CD4-positive, alpha-beta memory T cell (primary cell): ENCODE measurements around the gene ATP2B2. TPM values are rescaled to one million over a fixed set of nuclear protein-coding genes. Genes with fewer than 3 reads are reported as not detected.

Experiments used
- CTCF ChIA-PET: fragments of 350-600 bp; sonication (Branson Sonifier 250); formaldehyde crosslinking; loops from one replicate; lab custom pipeline; 2021; ENCODE audit warnings: inconsistent platforms; ENCODE audit not compliant: partially characterized antibody; lab: Charles Lee
- POLR2A ChIA-PET: fragments of 350-600 bp; sonication (Branson Sonifier 250); formaldehyde crosslinking; loops from one replicate; lab custom pipeline; 2021; ENCODE audit not compliant: partially characterized antibody; lab: Charles Lee
- DNase-seq, 5 donors: peaks; one replicate each; pipeline versions ENCODE4 v3.0.0 to v3.0.0-alpha.2; 2020 to 2022; ENCODE audit warnings: mixed read lengths in 1 of 5
- H3K27ac ChIP-seq: one replicate; pipeline ENCODE4 v1.7.0; 2013; ENCODE audit warnings: low read depth, low read length
- H3K27me3 ChIP-seq: 2 replicates; pipeline ENCODE4 v1.7.0; 2013; ENCODE audit warnings: mild to moderate bottlenecking, low read length, moderate library complexity; ENCODE audit not compliant: insufficient read depth
- H3K36me3 ChIP-seq: 2 replicates; pipeline ENCODE4 v1.7.0; 2013; ENCODE audit warnings: mild to moderate bottlenecking, low read length, moderate library complexity; ENCODE audit not compliant: insufficient read depth
- H3K4me1 ChIP-seq: 2 replicates; pipeline ENCODE4 v1.7.0; 2013; ENCODE audit warnings: mild to moderate bottlenecking, low read length, moderate library complexity; ENCODE audit not compliant: insufficient read depth
- H3K4me3 ChIP-seq, 2 donors: one replicate each; pipeline ENCODE4 v1.7.0; 2013; ENCODE audit warnings: low read length in 2 of 2, mild to moderate bottlenecking in 1 of 2
- H3K9me3 ChIP-seq, 2 donors: one replicate each; pipeline ENCODE4 v1.7.0; 2013; ENCODE audit warnings: low read length in 2 of 2, control low read depth in 1 of 2; ENCODE audit not compliant: control insufficient read depth in 1 of 2
- H3K27ac Mint-ChIP-seq, 7 donors: one replicate each; pipeline ENCODE4 v1.8.0; 2020 to 2021; ENCODE audit warnings: mixed read lengths in 7 of 7, mild to moderate bottlenecking in 6 of 7, inconsistent platforms in 3 of 7, moderate library complexity in 3 of 7
- H3K27me3 Mint-ChIP-seq, 2 donors: one replicate each; pipeline ENCODE4 v1.8.0; 2020 to 2021; ENCODE audit warnings: mixed read lengths in 2 of 2
- H3K36me3 Mint-ChIP-seq, 2 donors: one replicate each; pipeline ENCODE4 v1.8.0; 2020 to 2021; ENCODE audit warnings: mixed read lengths in 2 of 2, inconsistent platforms in 1 of 2, mild to moderate bottlenecking in 1 of 2
- H3K4me1 Mint-ChIP-seq, 4 donors: one replicate each; pipeline ENCODE4 v1.8.0; 2020 to 2021; ENCODE audit warnings: mixed read lengths in 4 of 4, mild to moderate bottlenecking in 1 of 4
- H3K4me3 Mint-ChIP-seq, 8 donors: one replicate each; pipeline ENCODE4 v1.8.0; 2020 to 2021; ENCODE audit warnings: mixed read lengths in 8 of 8, mild to moderate bottlenecking in 7 of 8, moderate library complexity in 6 of 8, inconsistent platforms in 3 of 8
- H3K9me3 Mint-ChIP-seq, 8 donors: one replicate each; pipeline ENCODE4 v1.8.0; 2020 to 2021; ENCODE audit warnings: mixed read lengths in 8 of 8, mild to moderate bottlenecking in 5 of 8, inconsistent platforms in 3 of 8, moderate library complexity in 1 of 8
- intact Hi-C: fragments of 100-400 bp; cut with micrococcal nuclease; formaldehyde crosslinking; loops from one replicate; pipeline ENCODE4 v1.15.1; 2023
- polyA plus RNA-seq, 2 donors: library from polyadenylated mRNA; unstranded; fragments of 300-500 nt; fragmentation: Illumina TruSeq; gene quantifications; one replicate each; pipeline ENCODE4 v1.2.3, GENCODE V29; 2021
- total RNA-seq, 2 experiments: library from RNA; stranded (reverse); gene quantifications; one replicate each; pipeline ENCODE4 v1.2.3, GENCODE V29; 2021

The ATP2B2 gene
- total RNA-seq = not detected
- not detected for polyA plus RNA-seq

GRCh38 chr3:10505050-10505790, at the start of gene ATP2B2:
ATP2B2 (minus strand) TSS chr3:10505586; CDS start chr3:10449543, 56,043 bp downstream.
- peaks cover 14 to 16% of the 10 kb centered on the region in 2 donors for H3K27me3 Mint-ChIP-seq
- H3K4me1 Mint-ChIP-seq = peaks cover 0 to 2% (median under 1%) of the 10 kb centered on the region in 4 donors
- no peaks in the 10 kb centered on the region for H3K9me3 ChIP-seq
- peaks cover 5% of the 10 kb centered on the region for H3K4me1 ChIP-seq
- ChIA-PET CTCF (no interaction called here), POLR2A (no interaction called here)
- no peak within 1 kb of the TSS for H3K4me3 ChIP-seq
- intact Hi-C loops = no loop called here
- no peaks in the 10 kb centered on the region for H3K9me3 Mint-ChIP-seq
- H3K27ac ChIP-seq = no peak within 1 kb of the TSS
- peaks cover 6% of the 10 kb centered on the region for H3K27me3 ChIP-seq
- peak within 1 kb of the TSS; percentile 35 to 75 (median 56) for H3K4me3 Mint-ChIP-seq
- peak in 1 of 5 donors; percentile 6 for DNase-seq
- H3K36me3 Mint-ChIP-seq = no peaks in the 10 kb centered on the region
- H3K36me3 ChIP-seq = no peaks in the 10 kb centered on the region
- peak within 1 kb of the TSS in 1 of 7 donors; percentile 37 for H3K27ac Mint-ChIP-seq

- H3K27ac ChIP-seq = no peak overlapping the region
- H3K4me1 Mint-ChIP-seq = peaks cover 21 to 25% (median 24%) of the 10 kb centered on the region in 4 donors
- POLR2A ChIA-PET = no interaction called here
- no peak overlapping the region for H3K4me3 Mint-ChIP-seq
- CTCF ChIA-PET = interaction anchor here (1.6 kb wide), 1 partner anchor 14 kb away, joined by 4 read pairs; no protein-coding TSS in a partner anchor
- no peaks in the 10 kb centered on the region for H3K9me3 Mint-ChIP-seq
- H3K36me3 Mint-ChIP-seq = peaks cover 0 to 3% of the 10 kb centered on the region in 2 donors
- DNase-seq = no peak
- peaks cover 28% of the 10 kb centered on the region for H3K4me1 ChIP-seq
- peak overlapping the region in 2 of 7 donors; percentile 65 to 78 for H3K27ac Mint-ChIP-seq
- intact Hi-C loops = no loop called here
- no peaks in the 10 kb centered on the region for H3K27me3 Mint-ChIP-seq
- H3K9me3 ChIP-seq = no peaks in the 10 kb centered on the region
- H3K36me3 ChIP-seq = no peaks in the 10 kb centered on the region
- no peak overlapping the region for H3K4me3 ChIP-seq
- H3K27me3 ChIP-seq = no peaks in the 10 kb centered on the region
Observed at GRCh38 chr3:10554746-10555145, 49.4 kb upstream of the ATP2B2 start.

- ChIA-PET POLR2A (no interaction called here), CTCF (interaction anchor here (1.6 kb wide), 1 partner anchor 14 kb away, joined by 4 read pairs; no protein-coding TSS in a partner anchor)
- H3K36me3 Mint-ChIP-seq = peaks cover 0 to 3% of the 10 kb centered on the region in 2 donors
- Histone ChIP-seq H3K36me3 (no peaks in the 10 kb centered on the region), H3K4me1 (peaks cover 28% of the 10 kb centered on the region), H3K9me3 (no peaks in the 10 kb centered on the region), H3K4me3 (no peak overlapping the region), H3K27me3 (no peaks in the 10 kb centered on the region), H3K27ac (no peak overlapping the region)
- no peaks in the 10 kb centered on the region for H3K9me3 Mint-ChIP-seq
- peak overlapping the region in 4 of 7 donors; percentile 29 to 78 (median 65) for H3K27ac Mint-ChIP-seq
- no peaks in the 10 kb centered on the region for H3K27me3 Mint-ChIP-seq
- intact Hi-C loops = no loop called here
- no peak for DNase-seq
- peaks cover 21 to 25% (median 24%) of the 10 kb centered on the region in 4 donors for H3K4me1 Mint-ChIP-seq
- H3K4me3 Mint-ChIP-seq = no peak overlapping the region
Observed at GRCh38 chr3:10554236-10554611, 48.8 kb upstream of the ATP2B2 start.

GRCh38 chr3:10553591-10554235, 48.3 kb upstream of the ATP2B2 start:
- no peak overlapping the region for H3K4me3 ChIP-seq
- CTCF ChIA-PET = interaction anchor here (1.5 to 1.6 kb wide), 2 partner anchors 15 to 136 kb away, joined by 4 read pairs; no protein-coding TSS in a partner anchor

GRCh38 chr3:10552631-10552943, 47.2 kb upstream of the ATP2B2 start:
- Histone ChIP-seq H3K27ac (peak overlapping the region; percentile 49), H3K27me3 (no peaks in the 10 kb centered on the region), H3K4me1 (peaks cover 28% of the 10 kb centered on the region), H3K4me3 (no peak overlapping the region), H3K36me3 (no peaks in the 10 kb centered on the region), H3K9me3 (no peaks in the 10 kb centered on the region)
- H3K4me1 Mint-ChIP-seq = peaks cover 21 to 29% (median 25%) of the 10 kb centered on the region in 4 donors
- H3K36me3 Mint-ChIP-seq = peaks cover 0 to under 1% of the 10 kb centered on the region in 2 donors
- H3K27me3 Mint-ChIP-seq = peaks cover 0 to 3% of the 10 kb centered on the region in 2 donors
- H3K4me3 Mint-ChIP-seq = peak overlapping the region; percentile 60 to 85 (median 77)
- POLR2A ChIA-PET = interaction anchor here (0.8 kb wide), 1 partner anchor 231 kb away, joined by 4 read pairs; the partner anchor contains the start of gene SEC13
- H3K9me3 Mint-ChIP-seq = no peaks in the 10 kb centered on the region
- intact Hi-C loops = no loop called here
- peak in 2 of 5 donors; percentile 6 to 7 for DNase-seq
- peak overlapping the region; percentile 59 to 96 (median 83) for H3K27ac Mint-ChIP-seq
- CTCF ChIA-PET = interaction anchor here (0.7 to 1.5 kb wide), 2 partner anchors 35 to 134 kb away, joined by 3 to 4 read pairs; no protein-coding TSS in a partner anchor

More at GRCh38 chr3:10553591-10554235, 48.3 kb upstream of the ATP2B2 start:
- Histone ChIP-seq H3K36me3 (no peaks in the 10 kb centered on the region), H3K4me1 (peaks cover 28% of the 10 kb centered on the region), H3K27me3 (no peaks in the 10 kb centered on the region), H3K27ac (no peak overlapping the region), H3K9me3 (no peaks in the 10 kb centered on the region)
- H3K4me3 Mint-ChIP-seq = no peak overlapping the region
- H3K9me3 Mint-ChIP-seq = no peaks in the 10 kb centered on the region
- H3K27me3 Mint-ChIP-seq = no peaks in the 10 kb centered on the region
- H3K27ac Mint-ChIP-seq = peak overlapping the region in 3 of 7 donors; percentile 29 to 96 (median 78)
- POLR2A ChIA-PET = no interaction called here
- intact Hi-C loops = no loop called here
- DNase-seq = peak in 2 of 5 donors; percentile 31 to 41
- H3K36me3 Mint-ChIP-seq = peaks cover 0 to 3% of the 10 kb centered on the region in 2 donors
- H3K4me1 Mint-ChIP-seq = peaks cover 21 to 26% (median 24%) of the 10 kb centered on the region in 4 donors

- peaks cover 28% of the 10 kb centered on the region for H3K4me1 ChIP-seq
- H3K36me3 Mint-ChIP-seq = no peaks in the 10 kb centered on the region
- H3K4me3 Mint-ChIP-seq = peak overlapping the region; percentile 60 to 85 (median 77)
- no peaks in the 10 kb centered on the region for H3K9me3 Mint-ChIP-seq
- ChIA-PET CTCF (interaction anchor here (0.7 to 1.5 kb wide), 2 partner anchors 35 to 134 kb away, joined by 3 to 4 read pairs; no protein-coding TSS in a partner anchor), POLR2A (interaction anchor here (0.8 to 1.2 kb wide), 3 partner anchors 51 to 231 kb away, joined by 3 to 4 read pairs (median 4); partner anchors contain the start of gene SEC13)
- H3K9me3 ChIP-seq = no peaks in the 10 kb centered on the region
- H3K27me3 Mint-ChIP-seq = peaks cover 0 to 3% of the 10 kb centered on the region in 2 donors
- H3K4me1 Mint-ChIP-seq = peaks cover 21 to 29% (median 24%) of the 10 kb centered on the region in 4 donors
- H3K36me3 ChIP-seq = no peaks in the 10 kb centered on the region
- intact Hi-C loops = no loop called here
- H3K27me3 ChIP-seq = no peaks in the 10 kb centered on the region
- H3K27ac Mint-ChIP-seq = peak overlapping the region; percentile 59 to 96 (median 83)
- peak overlapping the region in 1 of 2 donors; percentile 22 for H3K4me3 ChIP-seq
- peak; percentile 25 to 64 (median 49) for DNase-seq
- H3K27ac ChIP-seq = peak overlapping the region; percentile 49
Observed at GRCh38 chr3:10551821-10552630, 46.6 kb upstream of the ATP2B2 start.
